Tibial nerve (tissue), 4 donors: Measurements from ENCODE around the gene XIRP1. TPM values are rescaled to one million over a fixed set of nuclear protein-coding genes. Genes with fewer than 3 reads are reported as not detected.

Experiments
- DNase-seq, 2 donors: peaks; one replicate each; pipeline ENCODE4 v3.0.0-alpha.2; 2019; ENCODE audit warnings: low spot score in 2 of 2
- H3K27ac ChIP-seq, 4 donors: fragments of 200-600 bp; sonication (generic) in 3 of 4; one replicate each; pipeline ENCODE4 v1.5.1; 2017 to 2019; ENCODE audit warnings: mild to moderate bottlenecking in 1 of 4
- H3K27me3 ChIP-seq, 2 donors: fragments of 200-600 bp; sonication (generic) in 1 of 2; one replicate each; pipeline versions ENCODE4 v1.5.1 to v1.6.0; 2017 to 2019
- H3K36me3 ChIP-seq, 3 donors: fragments of 200-600 bp; sonication (generic); one replicate each; pipeline ENCODE4 v1.5.1; 2018 to 2019
- H3K4me1 ChIP-seq, 4 donors: fragments of 200-600 bp; sonication (generic) in 3 of 4; one replicate each; pipeline ENCODE4 v1.5.1; 2017 to 2019
- H3K4me3 ChIP-seq, 4 donors: fragments of 200-600 bp; sonication (generic) in 3 of 4; one replicate each; pipeline ENCODE4 v1.5.1; 2017 to 2019; ENCODE audit warnings: mild to moderate bottlenecking in 1 of 4, moderate library complexity in 1 of 4
- H3K9me3 ChIP-seq, 4 donors: fragments of 200-600 bp; sonication (generic) in 3 of 4; one replicate each; pipeline ENCODE4 v1.5.1; 2017 to 2019
- EP300 ChIP-seq, 2 donors: sonication (generic); formaldehyde crosslinking; IDR thresholded peaks; one replicate each; pipeline ENCODE4 v1.6.1; 2017; ENCODE audit warnings: antibody characterized with exemption in 2 of 2, mild to moderate bottlenecking in 1 of 2
- POLR2A ChIP-seq, 2 donors: fragments of 450-650 bp; IDR thresholded peaks; one replicate each; pipeline ENCODE4 v1.6.1; 2017; ENCODE audit warnings: antibody characterized with exemption in 2 of 2, mild to moderate bottlenecking in 2 of 2, moderate library complexity in 2 of 2
- WGBS, 2 donors: methylation state at CpG; one replicate each; pipeline ENCODE4 v1.1.5; 2018; 5-methylcytosine and 5-hydroxymethylcytosine counted together
- total RNA-seq, 4 donors: library from RNA; depleted of rRNA; stranded (reverse); fragments of >200 nt; gene quantifications; one replicate each; pipeline ENCODE4 v1.1.0, GENCODE V29; 2016
- TF ChIP-seq, protein P1 (sequence below), 5 experiments: fragments of 200-600 bp in 3 of 5; fragments of 450-650 bp in 2 of 5; sonication (generic) in 3 of 5; IDR thresholded peaks; one replicate each; pipeline ENCODE4 v1.5.1; 2016 to 2019; ENCODE audit warnings: antibody characterized with exemption in 5 of 5, mild to moderate bottlenecking in 3 of 5, moderate library complexity in 2 of 5

The XIRP1 gene
- total RNA-seq, 4 donors from 2014 or later, result not detected

DNA sequence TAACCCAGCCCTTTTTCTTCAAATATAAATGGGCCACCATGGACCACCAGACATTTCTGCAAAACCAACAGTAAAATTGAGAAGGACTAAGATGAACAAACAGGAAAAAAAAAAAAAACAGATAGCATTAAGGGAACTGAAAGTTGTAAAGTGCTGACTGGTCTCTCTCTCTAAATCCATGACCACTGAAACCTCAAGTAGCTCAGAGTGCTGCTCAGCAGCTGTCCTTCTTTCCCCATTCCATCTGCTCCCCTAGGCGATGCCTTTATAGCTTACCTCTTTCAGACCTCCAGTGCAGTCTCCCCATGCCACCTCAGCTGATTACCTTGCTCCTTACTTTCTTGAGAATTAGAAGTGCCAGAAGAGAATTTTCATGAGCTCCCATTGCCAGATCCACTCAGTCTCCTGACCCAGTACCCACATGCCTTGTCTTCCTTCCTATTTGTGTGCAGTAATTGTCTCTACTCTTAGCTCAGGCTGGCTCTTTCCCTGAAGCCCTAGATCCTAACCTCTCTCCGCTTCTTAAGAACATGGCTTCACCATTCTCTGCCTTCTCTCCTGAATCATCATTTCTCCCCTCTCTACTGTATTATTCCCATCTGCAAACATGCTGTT is 23.9 kb upstream of the XIRP1 start:
- H3K27ac ChIP-seq, result no peak overlapping the region

DNA sequence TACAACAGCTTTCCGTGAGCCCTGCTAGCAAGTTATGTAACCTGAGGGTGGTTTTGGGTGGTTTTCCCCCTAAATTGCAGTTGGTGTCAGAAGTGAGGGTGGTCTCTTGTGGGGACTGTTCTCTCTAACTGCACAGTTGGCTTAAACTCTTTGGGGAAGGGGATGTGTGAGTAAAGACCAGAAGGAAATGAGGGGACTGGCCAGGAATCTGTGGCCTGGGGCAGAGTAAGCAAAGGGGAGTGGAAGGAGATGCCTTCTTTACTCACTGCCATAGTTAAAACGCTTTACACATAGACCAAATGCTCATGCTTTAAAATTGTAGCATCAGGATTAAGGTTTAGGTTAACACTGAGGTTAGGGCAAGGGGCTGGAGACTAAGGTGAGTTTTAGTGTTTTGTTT is 21.2 kb upstream of the XIRP1 start:
- no peak for DNase-seq
- 52 to 59% methylated on average over 2 of the region's 2 CpGs for WGBS, 2 donors
- H3K36me3 ChIP-seq, result no peaks in the 10 kb centered on the region
- no peak for TF ChIP-seq POLR2A (IDR thresholded peaks at IDR 0.05)
- no peak for TF ChIP-seq EP300 (IDR thresholded peaks at IDR 0.05)
- TF ChIP-seq, protein P1, sequence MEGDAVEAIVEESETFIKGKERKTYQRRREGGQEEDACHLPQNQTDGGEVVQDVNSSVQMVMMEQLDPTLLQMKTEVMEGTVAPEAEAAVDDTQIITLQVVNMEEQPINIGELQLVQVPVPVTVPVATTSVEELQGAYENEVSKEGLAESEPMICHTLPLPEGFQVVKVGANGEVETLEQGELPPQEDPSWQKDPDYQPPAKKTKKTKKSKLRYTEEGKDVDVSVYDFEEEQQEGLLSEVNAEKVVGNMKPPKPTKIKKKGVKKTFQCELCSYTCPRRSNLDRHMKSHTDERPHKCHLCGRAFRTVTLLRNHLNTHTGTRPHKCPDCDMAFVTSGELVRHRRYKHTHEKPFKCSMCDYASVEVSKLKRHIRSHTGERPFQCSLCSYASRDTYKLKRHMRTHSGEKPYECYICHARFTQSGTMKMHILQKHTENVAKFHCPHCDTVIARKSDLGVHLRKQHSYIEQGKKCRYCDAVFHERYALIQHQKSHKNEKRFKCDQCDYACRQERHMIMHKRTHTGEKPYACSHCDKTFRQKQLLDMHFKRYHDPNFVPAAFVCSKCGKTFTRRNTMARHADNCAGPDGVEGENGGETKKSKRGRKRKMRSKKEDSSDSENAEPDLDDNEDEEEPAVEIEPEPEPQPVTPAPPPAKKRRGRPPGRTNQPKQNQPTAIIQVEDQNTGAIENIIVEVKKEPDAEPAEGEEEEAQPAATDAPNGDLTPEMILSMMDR (IDR thresholded peaks at IDR 0.05), result no peak
- no peaks in the 10 kb centered on the region for H3K27me3 ChIP-seq
- H3K27ac ChIP-seq, result no peak overlapping the region
- peaks cover 0 to 5% (median 0%) of the 10 kb centered on the region in 4 donors for H3K9me3 ChIP-seq
- H3K4me3 ChIP-seq, result no peak overlapping the region
- no peaks in the 10 kb centered on the region for H3K4me1 ChIP-seq

More for the DNA sequence above, 23.9 kb upstream of the XIRP1 start:
- Histone ChIP-seq H3K4me1 (no peaks in the 10 kb centered on the region), H3K4me3 (no peak overlapping the region), H3K27me3 (no peaks in the 10 kb centered on the region), H3K9me3 (no peaks in the 10 kb centered on the region), H3K36me3 (no peaks in the 10 kb centered on the region)
- DNase-seq, result no peak
- peak in 1 of 2 donors; percentile 50 for TF ChIP-seq EP300 (IDR thresholded peaks at IDR 0.05)
- TF ChIP-seq POLR2A (IDR thresholded peaks at IDR 0.05), result no peak
- 71 to 77% methylated on average over 2 of the region's 2 CpGs for whole genome bisulfite sequencing, 2 donors

DNA sequence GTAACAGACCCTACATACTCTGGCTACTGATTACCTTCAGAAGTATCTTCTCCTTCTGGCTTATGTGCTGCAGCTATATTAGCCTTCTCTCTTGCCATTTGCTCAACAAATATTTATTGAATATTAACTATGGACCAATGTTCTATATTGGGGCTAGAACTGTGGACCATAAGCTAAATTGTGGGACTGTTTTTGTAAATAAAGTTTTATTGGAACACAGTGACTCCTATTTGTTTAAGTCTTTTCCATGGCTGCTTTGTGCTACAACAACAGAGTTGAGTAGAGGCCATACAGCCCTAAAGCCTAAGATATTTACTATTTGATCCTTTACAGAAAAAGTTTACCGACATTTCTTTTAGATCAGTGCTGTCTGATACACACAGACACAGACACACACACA is 20.3 kb upstream of the XIRP1 start:
- Histone ChIP-seq H3K27ac (no peak overlapping the region), H3K9me3 (peaks cover 0 to 5% (median 0%) of the 10 kb centered on the region in 4 donors), H3K4me1 (no peaks in the 10 kb centered on the region), H3K27me3 (no peaks in the 10 kb centered on the region), H3K36me3 (no peaks in the 10 kb centered on the region), H3K4me3 (no peak overlapping the region)
- DNase-seq, result no peak
- WGBS, 2 donors, result 97 to 98% methylated on average over 1 of the region's 1 CpG
- TF ChIP-seq, protein P1 (IDR thresholded peaks at IDR 0.05), result no peak
- TF ChIP-seq EP300 (IDR thresholded peaks at IDR 0.05) (no peak), POLR2A (IDR thresholded peaks at IDR 0.05) (no peak)

DNA sequence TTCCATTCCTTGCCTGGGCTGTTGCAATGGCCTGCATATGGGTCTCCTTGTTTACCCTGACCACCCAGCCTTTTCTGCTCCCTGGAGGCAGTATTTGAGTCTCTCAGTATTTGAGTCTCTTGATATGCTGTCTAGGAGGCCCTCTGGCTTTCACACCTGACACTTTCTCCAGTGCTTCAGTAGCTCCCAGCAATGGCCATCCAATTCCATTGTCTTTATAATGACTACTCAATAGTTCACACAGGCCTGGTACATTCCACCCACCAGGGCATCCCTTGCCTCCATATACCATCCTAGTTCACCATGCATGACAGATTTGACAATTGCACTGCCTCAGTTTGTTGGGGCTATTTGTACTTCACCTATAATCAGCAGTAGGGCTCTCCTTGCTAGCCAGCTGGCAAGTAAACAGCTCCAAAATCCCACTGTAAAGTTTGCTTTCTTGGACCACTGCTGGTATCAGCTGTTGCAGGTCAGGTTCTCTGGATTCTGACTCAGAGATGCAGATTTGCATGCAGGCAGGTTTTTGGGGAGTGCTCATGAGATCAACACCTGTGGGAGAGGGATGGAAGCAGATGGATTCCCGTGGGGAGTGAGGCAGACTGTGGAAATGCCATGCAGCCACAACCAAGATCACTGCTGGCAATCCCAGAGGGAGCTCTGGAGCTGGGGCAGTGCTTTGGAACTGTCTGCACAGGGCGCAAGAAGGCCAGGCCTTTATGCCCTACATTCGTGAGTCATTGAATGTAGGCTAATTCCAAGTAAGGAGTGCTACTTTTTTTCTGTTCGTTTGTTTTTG is 19.1 kb upstream of the XIRP1 start:
- Histone ChIP-seq H3K4me1 (no peaks in the 10 kb centered on the region), H3K9me3 (peaks cover 0 to 5% (median 0%) of the 10 kb centered on the region in 4 donors), H3K36me3 (no peaks in the 10 kb centered on the region), H3K27me3 (no peaks in the 10 kb centered on the region), H3K27ac (no peak overlapping the region), H3K4me3 (no peak overlapping the region)
- no peak for DNase-seq
- TF ChIP-seq EP300 (IDR thresholded peaks at IDR 0.05), result no peak
- TF ChIP-seq, protein P1 (IDR thresholded peaks at IDR 0.05), result no peak
- TF ChIP-seq POLR2A (IDR thresholded peaks at IDR 0.05), result no peak
- 66 to 73% methylated on average over 4 of the region's 4 CpGs for WGBS, 2 donors

DNA sequence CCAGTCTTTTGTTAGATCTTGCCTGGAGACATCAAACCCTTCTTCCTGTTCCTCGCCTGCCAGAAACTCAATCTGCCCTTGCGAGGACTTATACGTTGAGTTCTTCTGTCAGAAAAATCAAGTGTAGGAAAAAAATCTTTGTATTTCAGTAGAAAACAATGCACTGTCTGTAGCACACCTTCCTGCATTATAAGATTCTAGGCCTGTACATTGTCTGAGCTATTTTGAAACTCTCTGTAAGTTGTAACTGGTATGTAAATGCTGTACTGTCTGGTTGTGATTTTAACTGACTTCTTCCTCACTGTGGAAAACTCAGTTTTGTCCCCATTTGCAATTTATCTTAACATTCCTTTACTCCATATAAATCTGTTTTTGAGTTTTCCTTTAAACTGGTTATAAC is 17.7 kb upstream of the XIRP1 start:
- Histone ChIP-seq H3K27ac (no peak overlapping the region), H3K9me3 (peaks cover 0 to 8% (median 0%) of the 10 kb centered on the region in 4 donors), H3K4me1 (no peaks in the 10 kb centered on the region), H3K36me3 (no peaks in the 10 kb centered on the region), H3K4me3 (no peak overlapping the region), H3K27me3 (no peaks in the 10 kb centered on the region)
- 77 to 78% methylated on average over 3 of the region's 3 CpGs for WGBS, 2 donors
- DNase-seq, result no peak
- TF ChIP-seq EP300 (IDR thresholded peaks at IDR 0.05) (no peak), POLR2A (IDR thresholded peaks at IDR 0.05) (no peak)
- TF ChIP-seq, protein P1 (IDR thresholded peaks at IDR 0.05), result no peak
